Activated CD8-positive, alpha-beta memory T cell treated with anti-CD3 and anti-CD28 coated beads, Interleukin-2, amount 50 U/mL, for 1 hour (primary cell): ENCODE measurements around the gene ANXA4.
"Not testable (repeated sequence)": the region's sequence is repeated elsewhere in the genome, so short reads cannot be mapped to it uniquely, and the experiment has no call there.

ENCODE experiments used
- DNase-seq: peaks from one replicate; pipeline ENCODE4 v3.0.0-alpha.2; 2020; ENCODE audit errors: extremely low read depth

The ANXA4 gene

GRCh38 chr2:69753659-69754363 is 11.9 kb downstream of the ANXA4 start:
- no peak for DNase-seq

- DNase-seq = no peak
These were observed 12.7 kb downstream of the ANXA4 start for GRCh38 chr2:69754633-69755032.

GRCh38 chr2:69755862-69756467 is 14.0 kb downstream of the ANXA4 start:
- DNase-seq = no peak

GRCh38 chr2:69762025-69762424 is 20.1 kb downstream of the ANXA4 start:
- DNase-seq = no peak

- DNase-seq = no peak
These were observed 20.9 kb downstream of the ANXA4 start for GRCh38 chr2:69762513-69763494.

- DNase-seq = not testable (repeated sequence)
These were observed 21.9 kb downstream of the ANXA4 start for GRCh38 chr2:69763831-69764230.

- no peak for DNase-seq
These were observed 22.6 kb downstream of the ANXA4 start for GRCh38 chr2:69764286-69765095.

GRCh38 chr2:69765096-69765380 is 23.1 kb downstream of the ANXA4 start:
- no peak for DNase-seq

- DNase-seq = no peak
These were observed 24.1 kb downstream of the ANXA4 start for GRCh38 chr2:69766014-69766413.

- DNase-seq = no peak
These were observed 25.1 kb downstream of the ANXA4 start for GRCh38 chr2:69767034-69767433.

- no peak for DNase-seq
These were observed 26.3 kb downstream of the ANXA4 start for GRCh38 chr2:69768235-69768634.

- no peak for DNase-seq
These were observed 26.9 kb downstream of the ANXA4 start for GRCh38 chr2:69768789-69769188.

- DNase-seq = no peak
These were observed 27.3 kb downstream of the ANXA4 start for GRCh38 chr2:69769272-69769671.

- no peak for DNase-seq
These were observed 28.3 kb downstream of the ANXA4 start for GRCh38 chr2:69770193-69770702.

- no peak for DNase-seq
These were observed 28.8 kb downstream of the ANXA4 start for GRCh38 chr2:69770747-69771146.

GRCh38 chr2:69771461-69771860 is 29.5 kb downstream of the ANXA4 start:
- no peak for DNase-seq

GRCh38 chr2:69773206-69773605 is 31.3 kb downstream of the ANXA4 start:
- no peak for DNase-seq

- not testable (repeated sequence) for DNase-seq
These were observed 32.5 kb downstream of the ANXA4 start for GRCh38 chr2:69774258-69774983.

GRCh38 chr2:69774984-69775982 is 33.3 kb downstream of the ANXA4 start:
- no peak for DNase-seq
